ENCODE measurements around the gene METAP1D. TPM values are rescaled to one million over a fixed set of nuclear protein-coding genes. Genes with fewer than 3 reads are reported as not detected.

Gene METAP1D
- total RNA-seq, 1 experiment from 2014 or later: 5.2 TPM

DNA sequence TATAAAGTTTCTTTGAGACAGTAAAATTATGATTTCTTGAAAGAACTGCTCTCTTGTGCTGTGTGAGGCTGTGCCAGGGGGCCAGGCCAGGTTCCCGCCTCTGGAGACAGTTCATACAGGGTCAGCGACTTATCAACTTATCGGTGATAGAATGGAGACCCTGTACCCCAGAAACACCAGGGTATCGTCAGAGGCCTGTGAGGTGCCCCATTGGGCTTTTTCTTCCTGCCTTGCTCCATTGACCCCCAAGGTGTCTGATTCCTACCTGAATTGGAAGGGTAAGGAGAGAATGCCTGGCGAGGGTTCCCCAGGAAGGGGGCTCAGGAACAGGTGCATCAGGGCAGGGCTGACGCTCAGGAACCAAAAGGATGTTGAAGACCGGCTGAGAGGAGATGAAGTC, 89.9 kb downstream of the METAP1D start:
- H3K9me3 ChIP-seq (ENCODE audit: control insufficient read depth, low read depth, low read length): no peaks in the 10 kb centered on the region
- H2BK120ac ChIP-seq (ENCODE audit: low read depth, low read length, poor library complexity, severe bottlenecking): no peak overlapping the region
- peaks cover 41 to 63% of the 10 kb centered on the region in 2 experiments for H3K4me1 Mint-ChIP-seq
- no peaks in the 10 kb centered on the region for H4K20me1 ChIP-seq (ENCODE audit: control insufficient read depth, insufficient read depth, insufficient read length)
- H2AK5ac ChIP-seq (ENCODE audit: insufficient read length, low read length): no peak overlapping the region
- no peak overlapping the region for H3K4me2 ChIP-seq (ENCODE audit: insufficient read depth, insufficient read length, low read length)
- H3K18ac ChIP-seq (ENCODE audit: insufficient read length, low read depth, low read length): no peak overlapping the region
- H2BK12ac ChIP-seq (ENCODE audit: insufficient read length, low read depth, low read length): no peak overlapping the region
- TF ChIP-seq, protein P1, sequence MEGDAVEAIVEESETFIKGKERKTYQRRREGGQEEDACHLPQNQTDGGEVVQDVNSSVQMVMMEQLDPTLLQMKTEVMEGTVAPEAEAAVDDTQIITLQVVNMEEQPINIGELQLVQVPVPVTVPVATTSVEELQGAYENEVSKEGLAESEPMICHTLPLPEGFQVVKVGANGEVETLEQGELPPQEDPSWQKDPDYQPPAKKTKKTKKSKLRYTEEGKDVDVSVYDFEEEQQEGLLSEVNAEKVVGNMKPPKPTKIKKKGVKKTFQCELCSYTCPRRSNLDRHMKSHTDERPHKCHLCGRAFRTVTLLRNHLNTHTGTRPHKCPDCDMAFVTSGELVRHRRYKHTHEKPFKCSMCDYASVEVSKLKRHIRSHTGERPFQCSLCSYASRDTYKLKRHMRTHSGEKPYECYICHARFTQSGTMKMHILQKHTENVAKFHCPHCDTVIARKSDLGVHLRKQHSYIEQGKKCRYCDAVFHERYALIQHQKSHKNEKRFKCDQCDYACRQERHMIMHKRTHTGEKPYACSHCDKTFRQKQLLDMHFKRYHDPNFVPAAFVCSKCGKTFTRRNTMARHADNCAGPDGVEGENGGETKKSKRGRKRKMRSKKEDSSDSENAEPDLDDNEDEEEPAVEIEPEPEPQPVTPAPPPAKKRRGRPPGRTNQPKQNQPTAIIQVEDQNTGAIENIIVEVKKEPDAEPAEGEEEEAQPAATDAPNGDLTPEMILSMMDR (conservative IDR thresholded peaks at IDR 0.05): no peak
- H2AFZ ChIP-seq (ENCODE audit: low read length): no peak overlapping the region
- H4K5ac ChIP-seq (ENCODE audit: insufficient read length, low read depth, low read length): no peak overlapping the region
- H3K36me3 Mint-ChIP-seq (ENCODE audit: insufficient read depth in 1 of 3, low read depth in 3 of 3): no peaks in the 10 kb centered on the region; a peak in 3 of 7 replicates
- no peak overlapping the region for H4K91ac ChIP-seq (ENCODE audit: insufficient read length, low read depth, low read length)
- H3K4ac ChIP-seq (ENCODE audit: low read depth, low read length): no peak overlapping the region
- H3K27me3 Mint-ChIP-seq (ENCODE audit: low read depth): peaks cover 100% of the 10 kb centered on the region
- H3K79me2 ChIP-seq (ENCODE audit: insufficient read depth, low read length): no peaks in the 10 kb centered on the region
- H2BK15ac ChIP-seq (ENCODE audit: low read depth, low read length): no peak overlapping the region
- H3K14ac ChIP-seq (ENCODE audit: insufficient read depth, low read length): no peak overlapping the region
- WGBS (ENCODE audit: extremely low coverage, insufficient read length, low lambda C conversion rate): no CpG with 5 or more reads among the region's 7 CpGs
- no peak for DNase-seq
- no peak overlapping the region for H2BK20ac ChIP-seq (ENCODE audit: low read depth, low read length, poor library complexity, severe bottlenecking)
- no peak overlapping the region for H3K4me3 Mint-ChIP-seq
- no peak overlapping the region for H3K23ac ChIP-seq (ENCODE audit: insufficient read length, low read depth, low read length)
- no peak overlapping the region for H4K8ac ChIP-seq (replicated peaks; ENCODE audit: insufficient read length, low read depth, low read length)
- H3K27me3 ChIP-seq (ENCODE audit: insufficient read depth, low read length): peaks cover 88% of the 10 kb centered on the region
- no peak overlapping the region for H2BK5ac ChIP-seq (ENCODE audit: insufficient read length, low read length)
- H3K23me2 ChIP-seq (ENCODE audit: insufficient read length, low read depth, low read length, poor library complexity, severe bottlenecking): peaks cover 10% of the 10 kb centered on the region
- peaks cover 2% of the 10 kb centered on the region; the same call in 1 of the 2 replicates for H3K4me1 ChIP-seq (ENCODE audit: insufficient read depth, low read length)
- H3K56ac ChIP-seq (ENCODE audit: insufficient read length, low read depth, low read length): no peak overlapping the region
- no peaks in the 10 kb centered on the region for H3K79me1 ChIP-seq (ENCODE audit: insufficient read depth, low read depth, low read length, poor library complexity, severe bottlenecking)
- H3K9ac ChIP-seq (ENCODE audit: extremely low read depth, insufficient read length, low read length): no peak overlapping the region
- no peak overlapping the region for H3T11ph ChIP-seq (ENCODE audit: low read length)
- H3K27ac ChIP-seq (ENCODE audit: insufficient read length, low read depth, low read length): no peak overlapping the region
- H3K9me3 Mint-ChIP-seq: peaks cover 7 to 16% of the 10 kb centered on the region in 2 experiments; a peak in 3 of 5 replicates
- H3K27ac Mint-ChIP-seq: no peak overlapping the region
